IMR-90 (cell line): Measurements from ENCODE around the gene MSH3. TPM values are rescaled to one million over a fixed set of nuclear protein-coding genes. Genes with fewer than 3 reads are reported as not detected.

ENCODE experiments used
- ATAC-seq: fragments of 200-7000 bp; cut with Tn5 transposase; 2 replicates; pipeline ENCODE4 v1.9.1; 2020; ENCODE audit warnings: low read depth, mild to moderate bottlenecking, moderate library complexity
- BruUV-seq: library from RNA; stranded (reverse); fragments of 400-500 nt; replicated peaks from 2 replicates; lab custom pipeline; 2021; lab: Mats Ljungman, UMichigan
- CTCF ChIA-PET: fragments of 300-600 bp; formaldehyde crosslinking; extraction: SDS; loops from one replicate; lab custom pipeline; 2021; ENCODE audit warnings: antibody characterized with exemption; lab: Yijun Ruan, JAX
- POLR2A ChIA-PET: fragments of 300-600 bp; sonication (Branson Sonifier 250); formaldehyde crosslinking; loops from one replicate; lab custom pipeline; 2022; ENCODE audit warnings: antibody characterized with exemption; ENCODE audit not compliant: unreplicated experiment; lab: Charles Lee
- DNase-seq: peaks from one replicate; pipeline ENCODE4 v3.0.0; 2013
- H2AFZ ChIP-seq: replicated peaks from 2 replicates; pipeline ENCODE3; 2013; ENCODE audit warnings: low read length, mild to moderate bottlenecking; ENCODE audit not compliant: poor library complexity
- H2AK5ac ChIP-seq: 2 replicates; pipeline ENCODE4 v1.6.1; 2013; ENCODE audit warnings: low read depth, low read length, inconsistent platforms
- H2AK9ac ChIP-seq: replicated peaks from 2 replicates; pipeline ENCODE3; 2013; ENCODE audit warnings: mild to moderate bottlenecking, low read depth, low read length, moderate library complexity; ENCODE audit not compliant: poor library complexity
- H2BK120ac ChIP-seq: 2 replicates; pipeline ENCODE4 v1.6.1; 2013; ENCODE audit warnings: low read depth, low read length, inconsistent platforms
- H2BK15ac ChIP-seq: 3 replicates; pipeline ENCODE4 v1.6.1; 2013; ENCODE audit warnings: low read depth, low read length, inconsistent platforms
- H2BK20ac ChIP-seq: 2 replicates; pipeline ENCODE4 v1.6.1; 2013; ENCODE audit warnings: low read depth, mild to moderate bottlenecking, inconsistent platforms, low read length, moderate library complexity
- H2BK5ac ChIP-seq: 2 replicates; pipeline ENCODE4 v1.6.1; 2013; ENCODE audit warnings: mild to moderate bottlenecking, low read depth, low read length, inconsistent platforms; ENCODE audit not compliant: poor library complexity, severe bottlenecking
- H3K14ac ChIP-seq: replicated peaks from 2 replicates; pipeline ENCODE4 v1.6.1; 2013; ENCODE audit warnings: low read depth, low read length, inconsistent platforms
- H3K18ac ChIP-seq: 2 replicates; pipeline ENCODE4 v1.6.1; 2013; ENCODE audit warnings: low read depth, low read length, control low read depth
- H3K23ac ChIP-seq: 2 replicates; pipeline ENCODE4 v1.6.1; 2013; ENCODE audit warnings: low read depth, low read length, inconsistent platforms
- H3K27ac ChIP-seq: 2 replicates; pipeline ENCODE4 v1.5.1; 2013; ENCODE audit warnings: mild to moderate bottlenecking, control low read depth, low read length; ENCODE audit not compliant: insufficient read depth
- H3K27me3 ChIP-seq: 2 replicates; pipeline ENCODE4 v1.6.1; 2013; ENCODE audit warnings: low read length; ENCODE audit not compliant: control insufficient read depth, insufficient read depth
- H3K36me3 ChIP-seq: 2 replicates; pipeline ENCODE4 v1.6.1; 2013; ENCODE audit warnings: low read length, mixed read lengths; ENCODE audit not compliant: control insufficient read depth, insufficient read depth
- H3K4ac ChIP-seq: 2 replicates; pipeline ENCODE4 v1.6.1; 2013; ENCODE audit warnings: low read depth, low read length, inconsistent platforms
- H3K4me1 ChIP-seq: 2 replicates; pipeline ENCODE4 v1.6.1; 2013; ENCODE audit warnings: low read length, mixed read lengths; ENCODE audit not compliant: control insufficient read depth, insufficient read depth
- H3K4me2 ChIP-seq: 2 replicates; pipeline ENCODE4 v1.6.1; 2013; ENCODE audit warnings: low read depth, mild to moderate bottlenecking, control low read depth, low read length, moderate library complexity
- H3K4me3 ChIP-seq: 2 replicates; pipeline ENCODE4 v1.5.1; 2013; ENCODE audit warnings: low read depth, mild to moderate bottlenecking, control low read depth, low read length, moderate library complexity; ENCODE audit not compliant: insufficient read depth
- H3K56ac ChIP-seq: 2 replicates; pipeline ENCODE4 v1.6.1; 2013; ENCODE audit warnings: low read length, inconsistent platforms; ENCODE audit not compliant: insufficient read depth; ENCODE audit errors: extremely low read depth
- H3K79me1 ChIP-seq, 2 experiments: 2 replicates each; pipeline ENCODE4 v1.6.1; 2013; ENCODE audit warnings: low read length in 2 of 2, inconsistent platforms in 1 of 2, low read depth in 1 of 2
- H3K9ac ChIP-seq: 2 replicates; pipeline ENCODE4 v1.6.1; 2013; ENCODE audit warnings: low read depth, low read length, control low read depth
- H3K9me1 ChIP-seq: 2 replicates; pipeline ENCODE4 v1.6.1; 2013; ENCODE audit warnings: low read length, inconsistent platforms; ENCODE audit not compliant: insufficient read depth
- H3K9me3 ChIP-seq: 2 replicates; pipeline ENCODE4 v1.6.1; 2013; ENCODE audit warnings: low read length; ENCODE audit not compliant: control insufficient read depth, insufficient read depth
- H4K20me1 ChIP-seq: 2 replicates; pipeline ENCODE4 v1.6.1; 2013; ENCODE audit warnings: low read length, inconsistent platforms; ENCODE audit not compliant: insufficient read depth
- H4K5ac ChIP-seq: 2 replicates; pipeline ENCODE4 v1.6.1; 2013; ENCODE audit warnings: mild to moderate bottlenecking, low read depth, low read length, control low read depth
- H4K8ac ChIP-seq, 2 experiments: 2 replicates each; pipeline ENCODE4 v1.6.1; 2013; ENCODE audit warnings: low read depth in 2 of 2, low read length in 2 of 2, control low read depth in 1 of 2, inconsistent platforms in 1 of 2
- H4K91ac ChIP-seq: 2 replicates; pipeline ENCODE4 v1.6.1; 2013; ENCODE audit warnings: low read depth, low read length, inconsistent platforms; ENCODE audit not compliant: insufficient read depth
- MAFK ChIP-seq: IDR thresholded peaks from 2 replicates; pipeline ENCODE4 v1.6.1; 2012; ENCODE audit warnings: low read depth, low read length, improper control_type of control experiment
- MXI1 ChIP-seq: IDR thresholded peaks from 2 replicates; pipeline ENCODE4 v1.6.1; 2012; ENCODE audit warnings: low read depth, mild to moderate bottlenecking, low read length, moderate library complexity, borderline replicate concordance
- POLR2A ChIP-seq: IDR thresholded peaks from 2 replicates; pipeline ENCODE4 v1.6.1; 2012; ENCODE audit warnings: mild to moderate bottlenecking, low read depth, low read length
- RCOR1 ChIP-seq: IDR thresholded peaks from 2 replicates; pipeline ENCODE4 v1.6.1; 2012; ENCODE audit warnings: mild to moderate bottlenecking, low read length, improper control_type of control experiment; ENCODE audit not compliant: insufficient replicate concordance
- SMC3 ChIP-seq: fragments of 150-350 bp; IDR thresholded peaks from 2 replicates; pipeline ENCODE4 v1.6.1; 2016; ENCODE audit warnings: low read depth, mild to moderate bottlenecking, antibody characterized with exemption, low read length, moderate library complexity
- WGBS, 2 experiments: methylation state at CpG; one replicate each; pipeline versions ENCODE4 v1.1.5 to v1.1.7; 2013; ENCODE audit warnings: missing lambda C conversion rate in 2 of 2; ENCODE audit not compliant: insufficient read length in 1 of 2; ENCODE audit errors: extremely low coverage in 2 of 2; 5-methylcytosine and 5-hydroxymethylcytosine counted together
- dilution Hi-C: fragments of 300-500 bp; cut with HindIII; formaldehyde crosslinking; loops from one replicate; pipeline ENCODE4 v1.14.3; 2018; ENCODE audit warnings: low sequenced_read_pairs; ENCODE audit not compliant: unreplicated experiment
- in situ Hi-C: fragments of 300-500 bp; cut with MboI; formaldehyde crosslinking; loops from 3 replicates; pipeline ENCODE4 v1.14.3; 2019; ENCODE audit warnings: low sequenced_read_pairs, inconsistent platforms, mixed read lengths
- intact Hi-C: fragments of 100-400 bp; cut with micrococcal nuclease; formaldehyde crosslinking; loops from 2 replicates; pipeline ENCODE4 v1.10.0; 2022
- polyA plus RNA-seq, 3 experiments: library from polyadenylated mRNA; depleted of rRNA; stranded (reverse); fragments of >200 nt; gene quantifications; 2 replicates each; pipeline ENCODE4 v1.2.3, GENCODE V29; 2012; ENCODE audit warnings: low replicate concordance in 1 of 3
- total RNA-seq: library from RNA; depleted of rRNA; stranded (reverse); fragments of >200 nt; gene quantifications from 2 replicates; pipeline ENCODE4 v1.2.3, GENCODE V29; 2012

Gene MSH3
- total and polyA plus RNA-seq, 2 of the 4 experiments (the other 2 are of a cell fraction) = 4.6 to 13.3 TPM

GRCh38 chr5:80641353-80641752, 13.1 kb upstream of the MSH3 start:
- CTCF ChIA-PET = interaction anchor here (0.6 kb wide), 1 partner anchor 410 kb away, joined by 4 read pairs; no protein-coding TSS in a partner anchor
- intact Hi-C loops = no loop called here

More at GRCh38 chr5:80641353-80641752, 13.1 kb upstream of the MSH3 start:
- POLR2A ChIA-PET = no interaction called here
- H3K4me3 ChIP-seq = no peak overlapping the region
- H3K36me3 ChIP-seq = peaks cover 2% of the 10 kb centered on the region; the same call in 1 of the 2 replicates
- ATAC-seq (no peak), DNase-seq (no peak)
- no peak overlapping the region for H3K18ac ChIP-seq
- H4K91ac ChIP-seq = no peak overlapping the region
- in situ Hi-C loops (no loop called here), dilution Hi-C loops (no loop called here)
- H3K79me1 ChIP-seq = peaks cover 0 to 2% of the 10 kb centered on the region in 2 experiments; a peak in 2 of 4 replicates
- H3K4me2 ChIP-seq = no peak overlapping the region
- TF ChIP-seq SMC3 = no peak
- TF ChIP-seq MAFK = no peak
- TF ChIP-seq POLR2A = no peak
- no peak for TF ChIP-seq MXI1
- TF ChIP-seq RCOR1 = no peak
- H3K14ac ChIP-seq = no peak overlapping the region
- no TSS peak for BruUV-seq
- no peaks in the 10 kb centered on the region for H3K4me1 ChIP-seq
- no peak overlapping the region for H2BK5ac ChIP-seq
- no peak overlapping the region for H2BK15ac ChIP-seq
- H3K27ac ChIP-seq = no peak overlapping the region
- no peaks in the 10 kb centered on the region for H3K9me3 ChIP-seq
- H2BK20ac ChIP-seq = no peak overlapping the region
- no peaks in the 10 kb centered on the region for H3K27me3 ChIP-seq
- no peak overlapping the region for H2BK120ac ChIP-seq
- no peak overlapping the region for H2AK9ac ChIP-seq
- H2AFZ ChIP-seq = no peak overlapping the region
- H3K4ac ChIP-seq = no peak overlapping the region
- no peak overlapping the region for H2AK5ac ChIP-seq
- no peak overlapping the region for H4K5ac ChIP-seq
- H3K23ac ChIP-seq = no peak overlapping the region
- no peak overlapping the region for H3K9ac ChIP-seq
- no peak overlapping the region for H3K56ac ChIP-seq
- no peaks in the 10 kb centered on the region for H4K20me1 ChIP-seq
- H4K8ac ChIP-seq = no peak overlapping the region
- H3K9me1 ChIP-seq = no peaks in the 10 kb centered on the region
- WGBS, 2 experiments = 100% methylated on average over 1 of the region's 4 CpGs; no CpG with 5 or more reads in 1 of the 2 experiments
